Stimulated activated naive CD8-positive, alpha-beta T cell treated with anti-CD3 and anti-CD28 coated beads, Interleukin-15, Interleukin-2, amounts not matched to agents 100 ng/mL and 50 ng/mL, for 24 hours (primary cell): ENCODE data around the gene LBHD2.
"Not testable (repeated sequence)": the region's sequence is repeated elsewhere in the genome, so short reads cannot be mapped to it uniquely, and the experiment has no call there.

ENCODE experiments used
- H3K27ac Mint-ChIP-seq: one replicate; pipeline ENCODE4 v1.8.0; 2021; ENCODE audit warnings: mild to moderate bottlenecking, mixed read lengths
- H3K27me3 Mint-ChIP-seq: one replicate; pipeline ENCODE4 v1.8.0; 2021; ENCODE audit warnings: mixed read lengths
- H3K36me3 Mint-ChIP-seq: one replicate; pipeline ENCODE4 v1.8.0; 2021; ENCODE audit warnings: low read depth, mixed read lengths
- H3K4me1 Mint-ChIP-seq: one replicate; pipeline ENCODE4 v1.8.0; 2021; ENCODE audit warnings: low read depth, mixed read lengths
- H3K4me3 Mint-ChIP-seq: one replicate; pipeline ENCODE4 v1.8.0; 2021; ENCODE audit warnings: mild to moderate bottlenecking, mixed read lengths
- H3K9me3 Mint-ChIP-seq: one replicate; pipeline ENCODE4 v1.8.0; 2021; ENCODE audit warnings: mixed read lengths

Gene LBHD2

GRCh38 chr14:103113774-103114173 lies 29.8 kb downstream of the LBHD2 start:
- Mint-ChIP-seq H3K36me3 (no peaks in the 10 kb centered on the region), H3K4me3 (no peak overlapping the region), H3K9me3 (no peaks in the 10 kb centered on the region), H3K27me3 (peaks cover 5% of the 10 kb centered on the region), H3K4me1 (peaks cover 15% of the 10 kb centered on the region), H3K27ac (no peak overlapping the region)

DNA sequence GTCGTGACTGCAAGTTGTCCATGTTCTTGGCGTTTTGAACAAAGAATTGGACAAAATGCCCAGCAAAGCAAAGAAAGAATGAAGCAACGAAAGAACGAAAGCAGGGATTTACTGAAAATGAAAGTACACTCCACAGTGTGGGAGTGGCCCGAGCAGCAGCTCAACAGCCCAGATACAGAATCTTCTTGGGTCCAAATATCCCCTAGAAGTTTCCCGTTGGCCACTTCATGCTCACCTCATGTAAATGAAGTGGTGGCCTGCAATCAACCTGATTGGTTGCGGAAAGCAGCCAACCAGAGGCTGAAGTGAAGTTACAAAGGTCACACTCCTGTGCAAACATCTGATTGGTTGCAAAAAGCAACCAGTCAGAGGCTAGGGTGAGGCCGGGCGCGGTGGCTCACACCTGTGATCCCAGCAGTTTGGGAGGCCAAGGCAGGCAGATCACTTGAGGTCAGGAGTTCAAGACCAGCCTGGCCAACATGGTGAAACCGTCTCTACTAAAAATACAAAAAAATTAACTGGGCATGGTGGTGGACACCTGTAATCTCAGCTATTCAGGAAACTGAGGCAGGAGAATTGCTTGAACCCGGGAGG lies 31.2 kb downstream of the LBHD2 start:
- H3K27ac Mint-ChIP-seq = peak overlapping the region; percentile 45
- H3K4me1 Mint-ChIP-seq = peaks cover 15% of the 10 kb centered on the region
- H3K9me3 Mint-ChIP-seq, H3K4me3 Mint-ChIP-seq, H3K36me3 Mint-ChIP-seq: not testable (repeated sequence)
- H3K27me3 Mint-ChIP-seq = peaks cover 12% of the 10 kb centered on the region

- H3K4me1 Mint-ChIP-seq = peaks cover 11% of the 10 kb centered on the region
- H3K36me3 Mint-ChIP-seq = no peaks in the 10 kb centered on the region
- H3K4me3 Mint-ChIP-seq = no peak overlapping the region
- H3K27me3 Mint-ChIP-seq = peaks cover 12% of the 10 kb centered on the region
- no peaks in the 10 kb centered on the region for H3K9me3 Mint-ChIP-seq
- H3K27ac Mint-ChIP-seq = no peak overlapping the region
These were observed 32.0 kb downstream of the LBHD2 start for GRCh38 chr14:103115845-103116572.

GRCh38 chr14:103116636-103117035 lies 32.6 kb downstream of the LBHD2 start:
- H3K4me3 Mint-ChIP-seq = no peak overlapping the region
- no peak overlapping the region for H3K27ac Mint-ChIP-seq
- H3K4me1 Mint-ChIP-seq = peaks cover 14% of the 10 kb centered on the region
- H3K9me3 Mint-ChIP-seq = no peaks in the 10 kb centered on the region
- peaks cover 15% of the 10 kb centered on the region for H3K27me3 Mint-ChIP-seq
- no peaks in the 10 kb centered on the region for H3K36me3 Mint-ChIP-seq

DNA sequence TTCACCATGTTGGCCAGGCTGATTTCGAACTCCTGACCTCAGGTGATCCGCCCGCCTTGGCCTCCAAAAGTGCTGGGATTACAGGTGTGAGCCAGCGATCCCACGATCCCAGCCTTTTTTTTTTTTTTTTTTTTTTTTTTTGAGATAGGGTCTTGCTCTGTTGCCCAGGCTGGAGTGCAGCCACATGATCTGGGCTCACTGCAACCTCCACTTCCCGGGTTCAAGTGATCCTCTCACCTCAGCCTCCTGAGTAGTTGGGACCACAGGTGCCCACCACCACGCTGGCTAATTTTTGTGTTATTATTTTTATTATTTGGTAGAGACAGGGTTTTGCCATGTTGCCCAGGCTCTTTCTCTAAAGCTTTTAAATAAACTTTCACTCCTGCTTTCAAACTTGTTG lies 33.5 kb downstream of the LBHD2 start:
- H3K9me3 Mint-ChIP-seq, H3K4me3 Mint-ChIP-seq, H3K27ac Mint-ChIP-seq, H3K36me3 Mint-ChIP-seq: not testable (repeated sequence)
- Mint-ChIP-seq H3K27me3 (peaks cover 20% of the 10 kb centered on the region), H3K4me1 (peaks cover 16% of the 10 kb centered on the region)

- no peaks in the 10 kb centered on the region for H3K36me3 Mint-ChIP-seq
- peaks cover 16% of the 10 kb centered on the region for H3K4me1 Mint-ChIP-seq
- H3K4me3 Mint-ChIP-seq = no peak overlapping the region
- H3K27me3 Mint-ChIP-seq = peaks cover 20% of the 10 kb centered on the region
- no peak overlapping the region for H3K27ac Mint-ChIP-seq
- H3K9me3 Mint-ChIP-seq = no peaks in the 10 kb centered on the region
These were observed 34.1 kb downstream of the LBHD2 start for GRCh38 chr14:103118018-103118662.

DNA sequence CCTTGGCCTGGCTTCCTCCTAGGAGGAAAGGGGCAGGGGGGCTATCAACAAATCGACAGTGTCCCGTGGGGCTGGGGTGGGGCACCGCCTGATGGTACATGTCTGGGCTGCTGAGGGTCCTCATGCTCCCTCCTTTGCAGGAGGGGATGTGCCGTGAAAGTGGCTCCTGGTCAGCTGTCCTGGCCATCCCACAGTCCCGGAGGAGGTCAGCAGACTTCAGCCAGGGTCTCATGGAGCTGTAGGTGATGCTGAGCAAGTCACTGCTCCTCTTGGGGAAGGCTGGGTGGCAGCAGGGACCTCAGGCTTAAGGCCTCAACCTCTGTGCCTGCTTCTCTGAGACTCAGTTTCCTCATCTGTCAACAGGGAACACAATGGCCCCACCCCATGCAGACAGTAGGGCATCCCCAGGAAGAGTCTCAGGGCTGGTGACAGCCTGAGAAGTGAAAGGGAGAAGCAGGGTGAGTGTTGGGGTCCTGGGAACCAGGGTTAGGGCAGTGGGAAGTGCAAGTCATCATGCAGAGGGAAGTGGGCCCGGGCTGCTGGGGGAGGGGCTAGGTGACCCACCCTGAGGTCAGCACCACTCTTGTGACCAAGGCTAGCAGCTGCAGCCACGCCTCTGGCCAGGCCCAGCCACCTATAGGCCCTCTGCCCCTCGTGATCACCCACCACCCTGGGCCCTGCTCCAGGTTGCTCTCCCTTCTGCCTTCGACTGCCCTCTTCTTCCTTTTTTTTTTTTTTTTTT lies 34.8 kb downstream of the LBHD2 start:
- H3K4me3 Mint-ChIP-seq = no peak overlapping the region
- no peaks in the 10 kb centered on the region for H3K9me3 Mint-ChIP-seq
- peaks cover 20% of the 10 kb centered on the region for H3K27me3 Mint-ChIP-seq
- peaks cover 16% of the 10 kb centered on the region for H3K4me1 Mint-ChIP-seq
- H3K36me3 Mint-ChIP-seq = no peaks in the 10 kb centered on the region
- no peak overlapping the region for H3K27ac Mint-ChIP-seq

- not testable (repeated sequence) for H3K9me3 Mint-ChIP-seq, H3K27ac Mint-ChIP-seq
These were observed 35.5 kb downstream of the LBHD2 start for GRCh38 chr14:103119527-103119926.

DNA sequence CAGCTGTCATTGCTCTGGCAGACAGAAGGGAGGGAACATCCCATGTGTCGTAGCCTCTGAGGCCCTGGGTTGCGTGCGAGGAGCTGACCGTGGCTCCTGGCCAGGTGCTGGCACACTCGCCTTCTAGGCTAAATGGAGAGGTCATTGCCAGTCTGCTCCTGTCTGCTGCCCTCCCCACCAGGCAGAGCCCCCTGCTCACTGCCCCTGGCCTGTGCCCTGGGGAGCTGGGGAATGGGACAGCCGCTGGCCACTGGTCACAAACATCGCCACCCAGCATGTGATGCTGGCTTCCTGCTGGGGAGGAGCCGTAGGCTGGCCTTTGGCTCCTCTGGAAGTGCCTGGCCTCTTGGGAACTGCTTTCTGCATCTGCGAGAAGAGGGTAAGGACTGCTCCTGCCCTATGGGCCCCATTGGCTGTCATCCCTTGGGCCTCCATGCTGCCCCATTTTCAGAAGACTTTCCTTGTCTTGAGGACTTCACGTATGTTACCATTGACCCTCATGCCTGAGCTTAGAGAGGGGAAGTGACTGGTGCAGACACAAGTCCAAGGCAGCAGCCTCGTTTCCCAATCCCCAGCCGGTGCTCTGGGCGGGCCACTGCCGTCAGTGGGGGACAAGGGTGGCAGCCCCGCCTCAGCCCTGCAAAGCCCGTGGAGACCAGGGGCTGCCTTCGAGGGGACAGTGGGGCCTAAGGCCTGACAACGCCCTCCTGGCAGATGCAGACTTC lies 37.3 kb downstream of the LBHD2 start:
- Mint-ChIP-seq H3K4me3 (no peak overlapping the region), H3K36me3 (no peaks in the 10 kb centered on the region), H3K4me1 (peaks cover 5% of the 10 kb centered on the region), H3K27me3 (peaks cover 27% of the 10 kb centered on the region), H3K27ac (no peak overlapping the region), H3K9me3 (no peaks in the 10 kb centered on the region)

More at GRCh38 chr14:103119527-103119926, 35.5 kb downstream of the LBHD2 start:
- H3K4me3 Mint-ChIP-seq, H3K36me3 Mint-ChIP-seq: not testable (repeated sequence)
- Mint-ChIP-seq H3K27me3 (peaks cover 24% of the 10 kb centered on the region), H3K4me1 (peaks cover 16% of the 10 kb centered on the region)

DNA sequence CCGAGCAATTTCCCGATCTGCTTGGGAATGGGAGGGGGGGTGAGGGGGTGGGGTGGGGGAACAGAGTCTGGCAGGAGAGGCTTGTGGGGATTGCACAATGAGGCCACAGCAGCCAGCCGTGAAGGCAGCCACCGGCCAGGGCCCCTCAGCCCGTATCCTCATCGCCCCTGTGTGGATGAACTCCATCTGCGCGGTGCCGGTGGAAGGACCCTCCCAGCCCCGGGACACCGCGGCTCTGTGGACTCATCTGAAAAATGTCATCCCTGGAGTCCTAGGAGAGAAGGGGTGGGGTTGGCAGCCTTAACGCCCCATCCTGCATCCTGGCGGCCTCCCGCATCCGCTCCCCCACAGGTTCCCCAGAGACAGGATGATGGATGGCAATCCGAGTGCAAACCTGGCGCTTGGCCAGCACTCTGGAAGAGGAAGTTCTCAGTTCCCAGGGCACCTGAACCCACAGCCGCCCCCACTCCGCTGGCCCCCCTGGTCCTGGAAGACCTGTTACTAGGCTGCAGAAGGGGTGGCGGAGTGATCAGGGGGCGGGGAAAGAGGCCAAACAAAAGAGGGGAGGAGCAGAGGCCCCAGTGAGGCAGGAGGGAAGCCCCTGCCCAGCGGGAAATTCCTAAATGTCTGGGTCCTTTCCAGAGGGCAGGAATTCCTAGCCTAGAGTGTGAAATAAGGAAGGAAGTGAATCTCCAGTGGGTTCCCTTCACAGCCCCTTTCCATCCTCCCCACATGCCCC lies 38.0 kb downstream of the LBHD2 start:
- peak overlapping the region; percentile 5 for H3K4me3 Mint-ChIP-seq
- peaks cover 5% of the 10 kb centered on the region for H3K4me1 Mint-ChIP-seq
- no peaks in the 10 kb centered on the region for H3K36me3 Mint-ChIP-seq
- H3K9me3 Mint-ChIP-seq = no peaks in the 10 kb centered on the region
- peaks cover 27% of the 10 kb centered on the region for H3K27me3 Mint-ChIP-seq
- H3K27ac Mint-ChIP-seq = no peak overlapping the region

- H3K27ac Mint-ChIP-seq = no peak overlapping the region
- H3K4me3 Mint-ChIP-seq = peak overlapping the region; percentile 5
- no peaks in the 10 kb centered on the region for H3K9me3 Mint-ChIP-seq
- peaks cover 5% of the 10 kb centered on the region for H3K4me1 Mint-ChIP-seq
- H3K36me3 Mint-ChIP-seq = no peaks in the 10 kb centered on the region
- H3K27me3 Mint-ChIP-seq = peaks cover 27% of the 10 kb centered on the region
These were observed 38.6 kb downstream of the LBHD2 start for GRCh38 chr14:103122585-103122946.

DNA sequence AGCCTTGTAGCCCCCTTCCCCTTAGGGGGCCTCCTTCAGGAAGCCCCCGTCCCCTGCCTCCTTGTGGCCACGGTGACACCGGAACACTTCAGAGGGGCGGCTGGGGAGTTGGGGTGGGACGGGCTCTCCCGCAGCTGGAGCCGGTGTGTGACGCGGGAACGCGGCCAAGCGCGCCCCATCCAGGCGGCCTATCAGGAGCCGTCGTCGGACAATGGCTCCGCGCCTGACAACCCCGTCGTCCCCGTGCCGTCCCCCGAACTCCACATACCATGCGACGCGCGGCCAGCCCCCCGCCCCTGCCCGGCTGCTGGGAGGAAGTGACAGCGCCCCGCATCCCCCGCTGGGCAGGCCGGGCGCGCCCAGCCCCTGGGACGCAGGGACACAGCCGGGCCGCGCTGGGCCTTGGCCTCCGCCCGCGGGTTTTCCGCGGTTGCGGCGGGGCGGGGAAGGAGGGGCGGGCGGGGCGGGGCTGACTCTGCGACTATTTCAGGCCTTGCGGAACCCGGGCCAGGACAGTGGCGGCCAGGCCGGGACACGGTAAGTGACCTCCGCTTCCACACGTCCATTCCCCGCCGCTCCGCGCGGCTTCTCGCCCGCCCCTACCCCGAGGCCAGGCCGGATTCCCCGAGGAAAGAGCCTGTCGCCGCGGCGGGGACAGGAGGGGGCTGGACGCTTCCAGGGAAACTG lies 39.1 kb downstream of the LBHD2 start, which contains the start of gene TNFAIP2:
Gene TNFAIP2, plus strand, starts transcription at position 515 of the 687 bp plus-strand sequence. CDS start 2,997 bp downstream, outside the sequence.
- Mint-ChIP-seq H3K4me1 (peaks cover 5% of the 10 kb centered on the region), H3K27ac (no peak within 1 kb of the TSS), H3K9me3 (no peaks in the 10 kb centered on the region), H3K27me3 (peaks cover 27% of the 10 kb centered on the region), H3K4me3 (peak within 1 kb of the TSS; percentile 65), H3K36me3 (no peaks in the 10 kb centered on the region)

DNA sequence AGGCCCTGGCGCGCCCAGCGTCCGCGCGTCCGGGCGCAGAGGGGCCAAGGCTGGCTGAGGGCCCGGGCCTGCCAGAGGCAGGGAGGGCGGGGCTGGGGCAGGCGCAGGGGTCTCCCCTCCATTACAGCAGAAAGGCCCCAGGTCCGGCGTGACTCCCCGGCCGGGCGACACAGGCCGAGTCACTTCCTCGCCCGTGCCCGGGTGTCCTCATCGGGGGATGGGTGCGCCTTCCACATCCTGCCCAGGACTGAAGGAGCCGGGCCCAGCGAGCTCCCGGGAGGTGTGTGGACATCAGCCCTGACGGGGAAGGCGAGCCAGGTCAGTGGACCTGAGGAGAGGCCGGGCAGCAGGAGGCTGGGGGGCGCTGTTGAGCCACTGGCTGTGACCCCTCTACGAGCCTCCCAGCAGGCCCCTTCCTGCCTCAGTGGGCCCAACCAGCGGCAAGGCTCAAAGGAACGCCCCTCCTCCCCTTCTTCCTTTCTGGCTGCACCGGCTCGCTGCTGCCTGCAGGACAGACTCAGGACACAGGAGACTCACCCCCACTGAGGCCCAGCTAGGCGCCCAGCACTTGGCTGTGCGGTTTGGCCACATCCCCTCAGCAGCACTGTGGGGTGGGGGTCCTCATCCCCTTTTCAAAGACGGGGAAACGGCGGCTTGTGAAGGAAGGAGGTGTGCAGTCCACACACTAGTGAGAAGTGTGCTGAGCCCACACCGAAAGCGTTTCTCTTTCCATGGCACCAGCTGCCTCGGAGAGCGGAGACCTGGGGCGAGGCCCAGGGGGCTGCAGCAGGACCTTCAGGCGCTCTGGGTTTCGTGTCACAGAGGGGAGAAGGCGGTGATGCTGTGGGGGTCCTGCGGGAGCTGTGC lies 39.9 kb downstream of the LBHD2 start:
- Mint-ChIP-seq H3K4me3 (peak overlapping the region; percentile 65), H3K36me3 (no peaks in the 10 kb centered on the region), H3K4me1 (peaks cover 5% of the 10 kb centered on the region), H3K27me3 (peaks cover 27% of the 10 kb centered on the region), H3K9me3 (no peaks in the 10 kb centered on the region), H3K27ac (no peak overlapping the region)
